Gastroesophageal sphincter (tissue), 3 donors: Measurements from ENCODE around the gene PDZD4.

Source experiments
- CTCF ChIP-seq, 4 experiments: fragments of 200-600 bp in 2 of 4; fragments of 450-650 bp in 2 of 4; sonication (generic) in 1 of 4; IDR thresholded peaks; one replicate each; pipeline ENCODE4 v1.5.1; 2017 to 2019; ENCODE audit warnings: antibody characterized with exemption in 4 of 4, mild to moderate bottlenecking in 2 of 4, moderate library complexity in 2 of 4
- EP300 ChIP-seq: sonication (generic); formaldehyde crosslinking; IDR thresholded peaks from one replicate; pipeline ENCODE4 v1.6.1; 2017; ENCODE audit warnings: antibody characterized with exemption, mild to moderate bottlenecking
- POLR2A ChIP-seq, 2 donors: fragments of 450-650 bp; IDR thresholded peaks; one replicate each; pipeline ENCODE4 v1.6.1; 2017; ENCODE audit warnings: antibody characterized with exemption in 2 of 2, mild to moderate bottlenecking in 2 of 2, moderate library complexity in 1 of 2

- TF ChIP-seq CTCF (IDR thresholded peaks at IDR 0.05) = no peak
- TF ChIP-seq POLR2A (IDR thresholded peaks at IDR 0.05) = no peak
- TF ChIP-seq EP300 = no peak
These were observed 47.5 kb downstream of the PDZD4 start for GRCh38 chrX:153782871-153783270.
